GM23248 (cell line): Measurements from ENCODE around the gene ATP8B3. TPM values are rescaled to one million over a fixed set of nuclear protein-coding genes. Genes with fewer than 3 reads are reported as not detected.
A peak's percentile ranks its signal among the peaks of the same experiment; 100 is the strongest.

Source experiments
- DNase-seq: peaks from one replicate; pipeline ENCODE4 v3.0.0-alpha.2; 2015
- H2AFZ ChIP-seq: fragments of 200-600 bp; sonication (generic); 2 replicates; pipeline ENCODE4 v1.6.1; 2016; ENCODE audit warnings: antibody characterized with exemption
- H3F3A ChIP-seq: fragments of 200-600 bp; sonication (generic); 2 replicates; pipeline ENCODE4 v1.6.1; 2016; ENCODE audit warnings: mild to moderate bottlenecking, antibody characterized with exemption, mixed run types; ENCODE audit not compliant: insufficient read depth
- H3K27ac ChIP-seq: fragments of 200-600 bp; sonication (generic); 2 replicates; pipeline ENCODE4 v1.5.1; 2016; ENCODE audit warnings: mild to moderate bottlenecking
- H3K27me3 ChIP-seq: fragments of 200-600 bp; sonication (generic); replicated peaks from 2 replicates; pipeline ENCODE4 v1.6.1; 2016; ENCODE audit warnings: mild to moderate bottlenecking; ENCODE audit not compliant: insufficient read depth
- H3K36me3 ChIP-seq: fragments of 200-600 bp; sonication (generic); 2 replicates; pipeline ENCODE4 v1.6.1; 2016; ENCODE audit warnings: low read depth, mild to moderate bottlenecking
- H3K4me1 ChIP-seq: fragments of 200-600 bp; sonication (generic); 2 replicates; pipeline ENCODE4 v1.6.1; 2016; ENCODE audit warnings: mild to moderate bottlenecking; ENCODE audit not compliant: insufficient read depth
- H3K4me2 ChIP-seq: fragments of 200-600 bp; sonication (generic); one replicate; pipeline ENCODE4 v1.6.1; 2016; ENCODE audit warnings: mild to moderate bottlenecking; ENCODE audit not compliant: unreplicated experiment
- H3K4me3 ChIP-seq: fragments of 200-600 bp; sonication (generic); 2 replicates; pipeline ENCODE4 v1.5.1; 2016; ENCODE audit warnings: mild to moderate bottlenecking
- H3K79me2 ChIP-seq: fragments of 200-600 bp; sonication (generic); 2 replicates; pipeline ENCODE4 v1.6.1; 2016; ENCODE audit warnings: mild to moderate bottlenecking; ENCODE audit not compliant: insufficient read depth
- H3K9ac ChIP-seq: fragments of 200-600 bp; sonication (generic); 2 replicates; pipeline ENCODE4 v1.6.1; 2016; ENCODE audit warnings: mild to moderate bottlenecking
- H3K9me2 ChIP-seq: fragments of 200-600 bp; sonication (generic); 2 replicates; pipeline ENCODE4 v1.6.1; 2016; ENCODE audit warnings: mixed run types, mild to moderate bottlenecking, moderate library complexity; ENCODE audit not compliant: insufficient read depth
- H3K9me3 ChIP-seq: fragments of 200-600 bp; sonication (generic); one replicate; pipeline ENCODE4 v1.6.1; 2017; ENCODE audit warnings: low read depth
- H4K20me1 ChIP-seq: fragments of 200-600 bp; sonication (generic); 2 replicates; pipeline ENCODE4 v1.6.0; 2016; ENCODE audit not compliant: insufficient read depth
- EZH2 ChIP-seq: fragments of 200-600 bp; sonication (generic); IDR thresholded peaks from 2 replicates; pipeline ENCODE4 v1.6.1; 2018; ENCODE audit warnings: antibody characterized with exemption, mild to moderate bottlenecking; ENCODE audit not compliant: insufficient read depth, poor library complexity, severe bottlenecking
- EZH2phosphoT487 ChIP-seq: fragments of 200-600 bp; sonication (generic); IDR thresholded peaks from 2 replicates; pipeline ENCODE4 v1.6.1; 2018; ENCODE audit warnings: antibody characterized with exemption, moderate library complexity, mild to moderate bottlenecking, low read depth; ENCODE audit not compliant: insufficient read depth
- WGBS, 2 experiments: methylation state at CpG; one replicate each; pipeline ENCODE4 v1.1.6; 2015 to 2017; ENCODE audit warnings: low lambda C conversion rate in 2 of 2, low coverage in 1 of 2; ENCODE audit errors: missing lambda C conversion rate in 2 of 2; 5-methylcytosine and 5-hydroxymethylcytosine counted together
- in situ Hi-C: fragments of 300-500 bp; cut with MboI; formaldehyde crosslinking; loops from 2 replicates; pipeline ENCODE4 v1.15.0; 2020
- polyA plus RNA-seq: library from polyadenylated mRNA; unstranded; fragments of >200 nt; fragmentation: Nextera tagmentation; extraction: Ambion mirVana; gene quantifications from 2 replicates; pipeline ENCODE4 v1.2.1, GENCODE V29; 2016
- total RNA-seq: library from RNA; depleted of rRNA; stranded (reverse); fragments of >200 nt; shearing (Covaris generic); gene quantifications from 2 replicates; pipeline ENCODE4 v1.2.3, GENCODE V29; 2014

ATP8B3 gene
- total and polyA plus RNA-seq, 2 experiments from 2014 or later = 0.32 to 1.8 TPM

GRCh38 chr19:1776606-1777147, 35.4 kb downstream of the ATP8B3 start:
- Histone ChIP-seq H3K4me3 (no peak overlapping the region), H3K79me2 (no peaks in the 10 kb centered on the region), H3K9me2 (no peaks in the 10 kb centered on the region), H3K9me3 (no peaks in the 10 kb centered on the region), H3K9ac (no peak overlapping the region), H3F3A (no peaks in the 10 kb centered on the region), H4K20me1 (no peaks in the 10 kb centered on the region), H3K4me2 (no peak overlapping the region), H3K36me3 (no peaks in the 10 kb centered on the region), H2AFZ (no peak overlapping the region), H3K4me1 (no peaks in the 10 kb centered on the region), H3K27me3 (peaks cover 70% of the 10 kb centered on the region), H3K27ac (no peak overlapping the region)
- in situ Hi-C loops = no loop called here
- WGBS, 2 experiments = 3 to 6% methylated on average over 19 to 23 of the region's 23 CpGs
- no peak for DNase-seq
- TF ChIP-seq EZH2phosphoT487 (no peak), EZH2 (peak; percentile 87)

DNA sequence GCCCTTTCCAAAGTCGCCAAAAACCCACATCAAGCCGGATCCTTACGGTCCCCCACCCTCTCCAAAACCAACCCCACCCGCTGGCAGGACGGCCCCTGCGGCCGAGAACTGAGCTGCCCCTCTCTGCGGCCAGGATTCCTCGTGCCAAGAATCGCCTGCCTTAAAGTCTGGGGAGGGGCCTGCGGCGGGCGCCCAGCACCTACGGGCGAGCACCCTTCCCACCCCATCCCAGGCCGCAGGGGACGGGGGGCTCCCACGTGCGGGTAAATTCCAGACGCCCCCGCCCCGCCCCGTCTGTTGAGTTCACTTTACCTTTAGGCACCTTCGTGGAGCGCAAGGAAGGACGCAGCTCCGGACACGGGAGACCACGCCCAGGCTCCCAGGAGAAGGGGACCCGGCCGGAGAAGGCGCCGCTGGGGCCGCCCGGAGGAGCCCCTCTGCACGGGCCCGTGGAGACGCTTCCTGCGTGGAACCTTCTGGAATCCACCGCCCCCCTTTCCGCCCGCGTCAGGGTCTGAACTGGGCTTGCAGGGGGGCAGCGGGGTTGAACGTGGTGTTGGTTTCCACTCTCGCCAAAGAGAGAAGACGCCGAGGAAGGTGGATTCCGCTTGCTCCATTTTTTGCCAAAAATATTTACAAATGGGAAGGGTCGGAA, 36.0 kb downstream of the ATP8B3 start:
- TF ChIP-seq EZH2phosphoT487 (no peak), EZH2 (peak; percentile 92)
- H3K27me3 ChIP-seq = peaks cover 71% of the 10 kb centered on the region
- in situ Hi-C loops = no loop called here

GRCh38 chr19:1774989-1775772, 36.9 kb downstream of the ATP8B3 start:
- no peak overlapping the region for H3K27ac ChIP-seq
- WGBS, 2 experiments = 9% methylated on average over 26 to 53 of the region's 59 CpGs
- H3K4me3 ChIP-seq = no peak overlapping the region
- H3F3A ChIP-seq = no peaks in the 10 kb centered on the region
- H3K27me3 ChIP-seq = peaks cover 80% of the 10 kb centered on the region
- H3K79me2 ChIP-seq = no peaks in the 10 kb centered on the region
- no peak overlapping the region for H3K4me2 ChIP-seq
- H2AFZ ChIP-seq = no peak overlapping the region
- no peak overlapping the region for H3K9ac ChIP-seq
- no peaks in the 10 kb centered on the region for H3K4me1 ChIP-seq
- peak; percentile 26 for DNase-seq
- H3K36me3 ChIP-seq = no peaks in the 10 kb centered on the region
- H4K20me1 ChIP-seq = no peaks in the 10 kb centered on the region
- in situ Hi-C loops = no loop called here
- TF ChIP-seq EZH2 = no peak
- no peak for TF ChIP-seq EZH2phosphoT487
- no peaks in the 10 kb centered on the region for H3K9me3 ChIP-seq
- no peaks in the 10 kb centered on the region for H3K9me2 ChIP-seq

More for the DNA sequence above, 36.0 kb downstream of the ATP8B3 start:
- no peaks in the 10 kb centered on the region for H3K4me1 ChIP-seq
- no peak for DNase-seq
- no peak overlapping the region for H3K4me2 ChIP-seq
- H3K36me3 ChIP-seq = no peaks in the 10 kb centered on the region
- no peak overlapping the region for H3K4me3 ChIP-seq
- no peaks in the 10 kb centered on the region for H3K79me2 ChIP-seq
- no peaks in the 10 kb centered on the region for H3K9me3 ChIP-seq
- H2AFZ ChIP-seq = no peak overlapping the region
- H4K20me1 ChIP-seq = no peaks in the 10 kb centered on the region
- no peak overlapping the region for H3K27ac ChIP-seq
- WGBS, 2 experiments = 4% methylated on average over 40 to 50 of the region's 50 CpGs
- H3K9me2 ChIP-seq = no peaks in the 10 kb centered on the region
- H3F3A ChIP-seq = no peaks in the 10 kb centered on the region
- no peak overlapping the region for H3K9ac ChIP-seq

DNA sequence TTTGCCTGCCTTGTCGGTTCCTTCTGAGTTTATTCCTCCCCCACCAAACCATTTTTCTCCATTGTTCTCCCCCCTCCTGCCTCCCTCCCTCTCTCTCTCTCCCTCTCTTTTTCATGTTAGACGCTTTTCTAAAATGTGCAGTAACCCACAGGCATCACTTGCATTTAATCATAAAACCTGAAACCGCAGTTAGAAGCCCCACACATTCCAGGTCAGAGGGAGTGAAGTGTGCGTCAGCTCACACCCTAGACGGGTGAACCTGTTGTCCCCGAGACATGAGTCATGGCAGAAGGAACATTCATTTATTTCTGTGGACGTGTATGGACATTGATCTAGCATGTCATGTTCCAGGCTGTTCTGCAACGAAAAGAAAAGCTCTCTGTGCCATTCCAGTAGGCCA, 38.9 kb downstream of the ATP8B3 start:
- H3K4me1 ChIP-seq = no peaks in the 10 kb centered on the region
- H3K36me3 ChIP-seq = no peaks in the 10 kb centered on the region
- in situ Hi-C loops = no loop called here
- H3K4me3 ChIP-seq = no peak overlapping the region
- no peak overlapping the region for H3K27ac ChIP-seq
- H2AFZ ChIP-seq = no peak overlapping the region
- no peaks in the 10 kb centered on the region for H3K9me2 ChIP-seq
- peak; percentile 34 for DNase-seq
- no peak overlapping the region for H3K4me2 ChIP-seq
- TF ChIP-seq EZH2phosphoT487 (no peak), EZH2 (no peak)
- H3F3A ChIP-seq = no peaks in the 10 kb centered on the region
- H3K9ac ChIP-seq = no peak overlapping the region
- no peaks in the 10 kb centered on the region for H3K79me2 ChIP-seq
- H3K27me3 ChIP-seq = peaks cover 71% of the 10 kb centered on the region
- no peaks in the 10 kb centered on the region for H3K9me3 ChIP-seq
- no peaks in the 10 kb centered on the region for H4K20me1 ChIP-seq
- WGBS, 2 experiments = 15 to 18% methylated on average over 8 of the region's 8 CpGs
